ENCODE data around the gene CYBB.
A peak's percentile ranks its signal among the peaks of the same experiment; 100 is the strongest.

Gene CYBB

GRCh38 chrX:37802028-37802427 is 22.2 kb downstream of the CYBB start:
- Histone ChIP-seq H2AK5ac (ENCODE audit: low read length) (no peak overlapping the region), H3K79me1 (ENCODE audit: low read length) (no peaks in the 10 kb centered on the region), H3K4me2 (ENCODE audit: low read length) (no peak overlapping the region), H3K27ac (ENCODE audit: low read depth, low read length) (no peak overlapping the region), H3K23ac (ENCODE audit: low read length) (no peak overlapping the region), H4K8ac (ENCODE audit: low read depth, low read length) (no peak overlapping the region), H4K5ac (ENCODE audit: low read length) (no peak overlapping the region), H3K4ac (ENCODE audit: low read depth, low read length) (no peak overlapping the region), H3K27me3 (ENCODE audit: insufficient read depth, low read length, poor library complexity) (no peaks in the 10 kb centered on the region), H3K9ac (ENCODE audit: low read length) (no peak overlapping the region), H3K79me2 (ENCODE audit: control insufficient read depth, insufficient read depth, low read length) (no peaks in the 10 kb centered on the region), H3K36me3 (ENCODE audit: control insufficient read depth, insufficient read depth, low read length) (no peaks in the 10 kb centered on the region), H2BK15ac (replicated peaks; ENCODE audit: low read depth) (no peak overlapping the region), H3K56ac (ENCODE audit: low read length) (no peak overlapping the region), H2BK5ac (ENCODE audit: low read length) (no peak overlapping the region), H3K18ac (ENCODE audit: low read length) (no peak overlapping the region), H3K4me1 (ENCODE audit: control insufficient read depth, low read depth, low read length) (no peaks in the 10 kb centered on the region), H3K4me3 (ENCODE audit: low read length) (no peak overlapping the region), H2BK120ac (ENCODE audit: low read depth, low read length) (no peak overlapping the region)
- no peak for DNase-seq

- no CpG with 5 or more reads among the region's 2 CpGs for WGBS (ENCODE audit: extremely low coverage, insufficient coverage, low lambda C conversion rate)
- H4K8ac ChIP-seq (ENCODE audit: low read depth, low read length) = no peak overlapping the region
- H3K36me3 ChIP-seq (ENCODE audit: control insufficient read depth, insufficient read depth, low read length) = no peaks in the 10 kb centered on the region
- no peak overlapping the region for H3K9ac ChIP-seq (ENCODE audit: low read length)
- H2BK120ac ChIP-seq (ENCODE audit: low read depth, low read length) = no peak overlapping the region
- H3K56ac ChIP-seq (ENCODE audit: low read length) = no peak overlapping the region
- H3K79me2 ChIP-seq (ENCODE audit: control insufficient read depth, insufficient read depth, low read length) = no peaks in the 10 kb centered on the region
- H3K27ac ChIP-seq (ENCODE audit: low read depth, low read length) = no peak overlapping the region
- no peak overlapping the region for H2BK15ac ChIP-seq (replicated peaks; ENCODE audit: low read depth)
- H4K5ac ChIP-seq (ENCODE audit: low read length) = no peak overlapping the region
- no peaks in the 10 kb centered on the region for H3K4me1 ChIP-seq (ENCODE audit: control insufficient read depth, low read depth, low read length)
- no peak overlapping the region for H2BK5ac ChIP-seq (ENCODE audit: low read length)
- no peak overlapping the region for H3K18ac ChIP-seq (ENCODE audit: low read length)
- no peak overlapping the region for H3K23ac ChIP-seq (ENCODE audit: low read length)
- H2AK5ac ChIP-seq (ENCODE audit: low read length) = no peak overlapping the region
- no peaks in the 10 kb centered on the region for H3K79me1 ChIP-seq (ENCODE audit: low read length)
- H3K4ac ChIP-seq (ENCODE audit: low read depth, low read length) = no peak overlapping the region
- no peak for DNase-seq
- no peak overlapping the region for H3K4me2 ChIP-seq (ENCODE audit: low read length)
- H3K27me3 ChIP-seq (ENCODE audit: insufficient read depth, low read length, poor library complexity) = no peaks in the 10 kb centered on the region
- no peak overlapping the region for H3K4me3 ChIP-seq (ENCODE audit: low read length)
These were observed 23.2 kb downstream of the CYBB start for GRCh38 chrX:37803057-37803456.

- no peak overlapping the region for H2BK15ac ChIP-seq (replicated peaks; ENCODE audit: low read depth)
- no peak overlapping the region for H3K4me3 ChIP-seq (ENCODE audit: low read length)
- H3K79me2 ChIP-seq (ENCODE audit: control insufficient read depth, insufficient read depth, low read length) = no peaks in the 10 kb centered on the region
- H3K36me3 ChIP-seq (ENCODE audit: control insufficient read depth, insufficient read depth, low read length) = no peaks in the 10 kb centered on the region
- H3K4ac ChIP-seq (ENCODE audit: low read depth, low read length) = no peak overlapping the region
- H2AK5ac ChIP-seq (ENCODE audit: low read length) = no peak overlapping the region
- DNase-seq = no peak
- H3K27ac ChIP-seq (ENCODE audit: low read depth, low read length) = no peak overlapping the region
- H3K23ac ChIP-seq (ENCODE audit: low read length) = no peak overlapping the region
- no peak overlapping the region for H3K9ac ChIP-seq (ENCODE audit: low read length)
- H4K5ac ChIP-seq (ENCODE audit: low read length) = no peak overlapping the region
- no peaks in the 10 kb centered on the region for H3K27me3 ChIP-seq (ENCODE audit: insufficient read depth, low read length, poor library complexity)
- H3K4me1 ChIP-seq (ENCODE audit: control insufficient read depth, low read depth, low read length) = no peaks in the 10 kb centered on the region
- H3K56ac ChIP-seq (ENCODE audit: low read length) = no peak overlapping the region
- H3K18ac ChIP-seq (ENCODE audit: low read length) = no peak overlapping the region
- H2BK120ac ChIP-seq (ENCODE audit: low read depth, low read length) = no peak overlapping the region
- H3K4me2 ChIP-seq (ENCODE audit: low read length) = no peak overlapping the region
- no CpG with 5 or more reads among the region's 2 CpGs for WGBS (ENCODE audit: extremely low coverage, insufficient coverage, low lambda C conversion rate)
- H3K79me1 ChIP-seq (ENCODE audit: low read length) = no peaks in the 10 kb centered on the region
- no peak overlapping the region for H2BK5ac ChIP-seq (ENCODE audit: low read length)
- H4K8ac ChIP-seq (ENCODE audit: low read depth, low read length) = no peak overlapping the region
These were observed 30.1 kb downstream of the CYBB start for GRCh38 chrX:37809970-37810369.

- Histone ChIP-seq H4K8ac (ENCODE audit: low read depth, low read length) (no peak overlapping the region), H3K4me1 (ENCODE audit: control insufficient read depth, low read depth, low read length) (no peaks in the 10 kb centered on the region), H2BK15ac (replicated peaks; ENCODE audit: low read depth) (no peak overlapping the region), H3K56ac (ENCODE audit: low read length) (no peak overlapping the region), H3K4me2 (ENCODE audit: low read length) (no peak overlapping the region), H3K4ac (ENCODE audit: low read depth, low read length) (no peak overlapping the region), H3K79me1 (ENCODE audit: low read length) (no peaks in the 10 kb centered on the region), H2BK120ac (ENCODE audit: low read depth, low read length) (no peak overlapping the region), H3K4me3 (ENCODE audit: low read length) (no peak overlapping the region), H3K36me3 (ENCODE audit: control insufficient read depth, insufficient read depth, low read length) (no peaks in the 10 kb centered on the region), H2BK5ac (ENCODE audit: low read length) (no peak overlapping the region), H3K18ac (ENCODE audit: low read length) (no peak overlapping the region), H3K79me2 (ENCODE audit: control insufficient read depth, insufficient read depth, low read length) (no peaks in the 10 kb centered on the region), H3K23ac (ENCODE audit: low read length) (no peak overlapping the region), H3K9ac (ENCODE audit: low read length) (no peak overlapping the region), H2AK5ac (ENCODE audit: low read length) (no peak overlapping the region), H3K27ac (ENCODE audit: low read depth, low read length) (no peak overlapping the region), H3K27me3 (ENCODE audit: insufficient read depth, low read length, poor library complexity) (no peaks in the 10 kb centered on the region), H4K5ac (ENCODE audit: low read length) (no peak overlapping the region)
- no peak for DNase-seq
- WGBS (ENCODE audit: extremely low coverage, insufficient coverage, low lambda C conversion rate) = no CpG with 5 or more reads among the region's 1 CpG
These were observed 32.3 kb downstream of the CYBB start for GRCh38 chrX:37812110-37812509.

- no peak overlapping the region for H2BK120ac ChIP-seq (ENCODE audit: low read depth, low read length)
- no peaks in the 10 kb centered on the region for H3K79me2 ChIP-seq (ENCODE audit: control insufficient read depth, insufficient read depth, low read length)
- H3K27me3 ChIP-seq (ENCODE audit: insufficient read depth, low read length, poor library complexity) = no peaks in the 10 kb centered on the region
- no peak overlapping the region for H3K4me2 ChIP-seq (ENCODE audit: low read length)
- H2BK15ac ChIP-seq (replicated peaks; ENCODE audit: low read depth) = no peak overlapping the region
- DNase-seq = no peak
- no peak overlapping the region for H3K27ac ChIP-seq (ENCODE audit: low read depth, low read length)
- H3K18ac ChIP-seq (ENCODE audit: low read length) = no peak overlapping the region
- no peak overlapping the region for H4K5ac ChIP-seq (ENCODE audit: low read length)
- no peak overlapping the region for H2BK5ac ChIP-seq (ENCODE audit: low read length)
- no peak overlapping the region for H2AK5ac ChIP-seq (ENCODE audit: low read length)
- no CpG with 5 or more reads among the region's 4 CpGs for WGBS (ENCODE audit: extremely low coverage, insufficient coverage, low lambda C conversion rate)
- H3K4ac ChIP-seq (ENCODE audit: low read depth, low read length) = no peak overlapping the region
- H3K23ac ChIP-seq (ENCODE audit: low read length) = no peak overlapping the region
- no peaks in the 10 kb centered on the region for H3K4me1 ChIP-seq (ENCODE audit: control insufficient read depth, low read depth, low read length)
- H3K36me3 ChIP-seq (ENCODE audit: control insufficient read depth, insufficient read depth, low read length) = no peaks in the 10 kb centered on the region
- H3K9ac ChIP-seq (ENCODE audit: low read length) = no peak overlapping the region
- no peaks in the 10 kb centered on the region for H3K79me1 ChIP-seq (ENCODE audit: low read length)
- peak overlapping the region; percentile 5 for H3K56ac ChIP-seq (ENCODE audit: low read length)
- H3K4me3 ChIP-seq (ENCODE audit: low read length) = no peak overlapping the region
- H4K8ac ChIP-seq (ENCODE audit: low read depth, low read length) = no peak overlapping the region
These were observed 33.7 kb downstream of the CYBB start for GRCh38 chrX:37813570-37813969.

GRCh38 chrX:37815366-37815765 is 35.5 kb downstream of the CYBB start:
- no peaks in the 10 kb centered on the region for H3K79me1 ChIP-seq (ENCODE audit: low read length)
- no peak overlapping the region for H3K4me3 ChIP-seq (ENCODE audit: low read length)
- DNase-seq = no peak
- no peaks in the 10 kb centered on the region for H3K27me3 ChIP-seq (ENCODE audit: insufficient read depth, low read length, poor library complexity)
- H2BK5ac ChIP-seq (ENCODE audit: low read length) = no peak overlapping the region
- no peak overlapping the region for H4K8ac ChIP-seq (ENCODE audit: low read depth, low read length)
- no peaks in the 10 kb centered on the region for H3K79me2 ChIP-seq (ENCODE audit: control insufficient read depth, insufficient read depth, low read length)
- no peak overlapping the region for H3K18ac ChIP-seq (ENCODE audit: low read length)
- no peak overlapping the region for H3K9ac ChIP-seq (ENCODE audit: low read length)
- H3K27ac ChIP-seq (ENCODE audit: low read depth, low read length) = no peak overlapping the region
- H3K23ac ChIP-seq (ENCODE audit: low read length) = no peak overlapping the region
- no peak overlapping the region for H2BK120ac ChIP-seq (ENCODE audit: low read depth, low read length)
- H3K4me1 ChIP-seq (ENCODE audit: control insufficient read depth, low read depth, low read length) = no peaks in the 10 kb centered on the region
- H3K4ac ChIP-seq (ENCODE audit: low read depth, low read length) = no peak overlapping the region
- no peak overlapping the region for H2AK5ac ChIP-seq (ENCODE audit: low read length)
- no peak overlapping the region for H3K56ac ChIP-seq (ENCODE audit: low read length)
- WGBS (ENCODE audit: extremely low coverage, insufficient coverage, low lambda C conversion rate) = no CpG with 5 or more reads among the region's 5 CpGs
- H3K36me3 ChIP-seq (ENCODE audit: control insufficient read depth, insufficient read depth, low read length) = no peaks in the 10 kb centered on the region
- no peak overlapping the region for H2BK15ac ChIP-seq (replicated peaks; ENCODE audit: low read depth)
- no peak overlapping the region for H3K4me2 ChIP-seq (ENCODE audit: low read length)
- H4K5ac ChIP-seq (ENCODE audit: low read length) = no peak overlapping the region

Data from mesendoderm (in vitro differentiated cells).